Immature natural killer cell (primary cell): Measurements from ENCODE around the gene NDUFC2. TPM values are rescaled to one million over a fixed set of nuclear protein-coding genes. Genes with fewer than 3 reads are reported as not detected.

Experiments used
- DNase-seq, 3 donors: peaks; one replicate each; pipeline ENCODE4 v3.0.0; 2022; ENCODE audit warnings: mixed read lengths in 1 of 3
- H3K27ac Mint-ChIP-seq, 6 donors: one replicate each; pipeline ENCODE4 v1.8.0; 2020; ENCODE audit warnings: mixed read lengths in 6 of 6, mild to moderate bottlenecking in 5 of 6, inconsistent platforms in 4 of 6, moderate library complexity in 3 of 6
- H3K27me3 Mint-ChIP-seq, 3 donors: one replicate each; pipeline ENCODE4 v1.8.0; 2020 to 2021; ENCODE audit warnings: low read depth in 3 of 3, mild to moderate bottlenecking in 3 of 3, mixed read lengths in 3 of 3, moderate library complexity in 3 of 3, inconsistent platforms in 1 of 3
- H3K36me3 Mint-ChIP-seq, 3 donors: one replicate each; pipeline ENCODE4 v1.8.0; 2020; ENCODE audit warnings: mixed read lengths in 3 of 3, inconsistent platforms in 2 of 3, mild to moderate bottlenecking in 2 of 3
- H3K4me1 Mint-ChIP-seq, 2 donors: one replicate each; pipeline ENCODE4 v1.8.0; 2020; ENCODE audit warnings: inconsistent platforms in 2 of 2, mild to moderate bottlenecking in 2 of 2, mixed read lengths in 2 of 2, moderate library complexity in 1 of 2
- H3K4me3 Mint-ChIP-seq, 5 donors: one replicate each; pipeline ENCODE4 v1.8.0; 2020; ENCODE audit warnings: mild to moderate bottlenecking in 5 of 5, mixed read lengths in 5 of 5, inconsistent platforms in 3 of 5, moderate library complexity in 3 of 5
- H3K9me3 Mint-ChIP-seq, 6 donors: one replicate each; pipeline ENCODE4 v1.8.0; 2020; ENCODE audit warnings: mild to moderate bottlenecking in 6 of 6, mixed read lengths in 6 of 6, inconsistent platforms in 4 of 6, moderate library complexity in 3 of 6
- polyA plus RNA-seq, 3 donors: library from polyadenylated mRNA; unstranded; fragments of 300-500 nt; fragmentation: Illumina TruSeq; gene quantifications; one replicate each; pipeline ENCODE4 v1.2.3, GENCODE V29; 2021

Gene NDUFC2
- polyA plus RNA-seq, 3 donors from 2014 or later, result 172 to 320 (median 243) TPM

GRCh38 chr11:78025378-78025777, 54.3 kb downstream of the NDUFC2 start:
- Mint-ChIP-seq H3K27me3 (peaks cover 3 to 9% (median 4%) of the 10 kb centered on the region in 3 donors), H3K4me1 (peaks cover 0 to 1% of the 10 kb centered on the region in 2 donors), H3K36me3 (no peaks in the 10 kb centered on the region), H3K27ac (no peak overlapping the region), H3K4me3 (no peak overlapping the region), H3K9me3 (no peaks in the 10 kb centered on the region)
- no peak for DNase-seq

GRCh38 chr11:78023426-78023825, 56.2 kb downstream of the NDUFC2 start:
- Mint-ChIP-seq H3K27me3 (peaks cover 2 to 9% (median 4%) of the 10 kb centered on the region in 3 donors), H3K4me3 (no peak overlapping the region), H3K9me3 (no peaks in the 10 kb centered on the region), H3K36me3 (no peaks in the 10 kb centered on the region), H3K4me1 (peaks cover 0 to 1% of the 10 kb centered on the region in 2 donors), H3K27ac (no peak overlapping the region)
- no peak for DNase-seq

DNA sequence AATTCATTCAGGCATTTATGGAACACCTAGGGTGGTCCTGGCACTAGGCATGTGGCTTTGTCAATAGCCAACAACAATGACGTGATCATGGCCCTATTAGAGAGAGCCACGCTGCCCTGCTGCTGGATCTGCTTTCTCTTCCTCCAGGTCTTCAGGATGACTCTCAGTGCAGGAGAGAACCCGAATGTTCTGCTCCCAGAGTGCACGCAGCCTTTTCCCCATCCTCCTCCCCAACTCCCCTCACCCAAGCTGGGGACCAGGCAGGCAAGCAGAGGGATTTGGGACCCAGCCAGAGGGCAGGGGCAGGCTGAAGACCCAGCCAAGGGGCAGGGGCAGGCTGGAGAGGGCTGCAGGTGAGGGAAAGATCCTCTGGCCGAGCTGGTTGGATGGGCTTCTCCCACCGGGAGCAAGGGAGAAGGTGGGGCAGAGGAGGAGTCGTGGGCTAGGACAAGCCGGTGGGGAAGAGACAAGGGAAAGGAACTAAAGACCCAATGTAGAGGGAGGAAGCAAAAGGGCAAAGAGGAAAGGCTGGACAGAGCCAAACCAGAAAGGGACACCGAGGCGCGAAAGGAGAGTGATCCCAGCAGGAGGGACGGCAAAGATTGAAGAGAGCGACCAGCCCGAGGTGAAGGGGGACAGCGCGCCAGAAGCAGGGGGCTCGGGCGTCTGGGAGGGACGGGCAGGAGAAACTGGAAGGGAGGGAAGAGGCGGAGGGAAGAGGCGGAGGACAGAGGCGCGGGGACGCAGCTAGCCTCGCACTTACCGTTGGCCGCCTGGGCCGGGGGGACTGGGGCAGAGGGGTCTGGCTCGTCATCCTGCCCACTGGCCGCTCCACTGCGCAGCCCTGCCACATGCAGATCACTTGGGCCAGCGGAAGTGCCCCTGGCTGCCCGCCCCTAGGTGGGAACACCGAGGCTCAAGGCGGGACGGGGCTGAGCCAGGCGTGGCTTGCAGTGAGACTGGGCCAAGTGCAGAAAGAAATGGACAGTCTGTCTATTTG, 57.0 kb downstream of the NDUFC2 start, which contains the start of gene KCTD14:
Gene KCTD14, minus strand, starts transcription at position 880 of the 1,000 bp plus-strand sequence. Its CDS starts 27 bp downstream, at position 853.
- no peaks in the 10 kb centered on the region for H3K9me3 Mint-ChIP-seq
- peaks cover 2 to 9% (median 4%) of the 10 kb centered on the region in 3 donors for H3K27me3 Mint-ChIP-seq
- no peaks in the 10 kb centered on the region for H3K36me3 Mint-ChIP-seq
- H3K4me3 Mint-ChIP-seq, result peak within 1 kb of the TSS in 1 of 5 donors; percentile 48
- no peak for DNase-seq
- H3K4me1 Mint-ChIP-seq, result peaks cover 0 to 1% of the 10 kb centered on the region in 2 donors
- no peak within 1 kb of the TSS for H3K27ac Mint-ChIP-seq

DNA sequence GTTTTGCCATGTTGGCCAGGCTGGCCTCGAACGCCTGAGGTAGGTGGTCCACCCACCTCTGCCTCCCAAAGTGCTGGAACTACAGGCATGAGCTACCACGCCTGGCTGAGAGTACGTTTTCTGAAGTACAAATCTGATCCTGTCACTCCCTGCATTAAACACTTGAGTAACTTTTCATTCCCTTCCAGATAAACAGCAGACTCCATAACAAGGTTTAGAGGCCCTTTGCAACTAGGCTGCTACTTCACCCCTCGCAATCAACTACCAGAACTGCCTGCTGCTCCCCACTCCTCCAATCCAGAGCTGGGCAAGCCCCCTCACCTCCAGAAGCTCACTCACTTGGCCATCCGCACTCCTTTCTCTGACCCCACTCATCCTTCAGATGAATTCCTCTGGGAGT, 58.1 kb downstream of the NDUFC2 start:
- Mint-ChIP-seq H3K4me3 (no peak overlapping the region), H3K4me1 (peaks cover 0 to 1% of the 10 kb centered on the region in 2 donors), H3K27me3 (peaks cover 2 to 9% (median 4%) of the 10 kb centered on the region in 3 donors), H3K36me3 (no peaks in the 10 kb centered on the region), H3K27ac (no peak overlapping the region), H3K9me3 (no peaks in the 10 kb centered on the region)
- no peak for DNase-seq

GRCh38 chr11:78020246-78020645, 59.4 kb downstream of the NDUFC2 start:
- Mint-ChIP-seq H3K27me3 (peaks cover 2 to 9% (median 4%) of the 10 kb centered on the region in 3 donors), H3K4me1 (peaks cover 0 to 1% of the 10 kb centered on the region in 2 donors), H3K27ac (no peak overlapping the region), H3K4me3 (no peak overlapping the region), H3K9me3 (no peaks in the 10 kb centered on the region), H3K36me3 (no peaks in the 10 kb centered on the region)
- no peak for DNase-seq

DNA sequence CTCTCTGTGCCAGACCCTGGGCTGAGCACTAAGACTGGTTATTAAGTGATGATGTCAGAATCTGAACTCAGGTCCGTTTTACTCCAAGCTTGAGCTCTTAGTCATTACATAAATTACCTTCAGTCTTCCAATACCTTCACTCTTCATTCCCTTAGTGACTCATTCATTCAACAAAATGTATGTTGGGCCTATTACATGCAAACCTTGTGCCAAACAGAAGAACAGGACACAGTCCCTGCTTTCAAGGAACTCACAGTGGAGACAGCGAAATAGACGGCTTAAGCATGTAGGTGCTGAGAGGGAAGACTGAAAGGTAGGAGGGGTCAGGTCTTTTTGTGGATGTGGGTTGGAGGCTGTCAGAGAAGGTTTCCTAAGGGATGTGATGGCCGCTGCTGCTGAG, 59.9 kb downstream of the NDUFC2 start:
- peaks cover 2 to 9% (median 4%) of the 10 kb centered on the region in 3 donors for H3K27me3 Mint-ChIP-seq
- no peak overlapping the region for H3K4me3 Mint-ChIP-seq
- no peak for DNase-seq
- H3K4me1 Mint-ChIP-seq, result peaks cover 0 to 1% of the 10 kb centered on the region in 2 donors
- no peak overlapping the region for H3K27ac Mint-ChIP-seq
- H3K9me3 Mint-ChIP-seq, result no peaks in the 10 kb centered on the region
- no peaks in the 10 kb centered on the region for H3K36me3 Mint-ChIP-seq

Other genes starting within 250 kb of the NDUFC2 start
- gene INTS4, start 85.2 kb downstream of the NDUFC2 start, polyA plus RNA-seq, result 10 to 100 TPM; 27.1 to 57.8 (median 42.4) TPM
- under 1 TPM in 1 of 3 donors, not detected in 2; 0.82 TPM for gene KCTD14, start 56.6 kb downstream of the NDUFC2 start, polyA plus RNA-seq
- gene THRSP, start 16.0 kb downstream of the NDUFC2 start, polyA plus RNA-seq, result under 1 TPM in 1 of 3 donors, not detected in 2; 0.18 TPM
- 10 to 100 TPM; 38.7 to 55.3 (median 40.0) TPM for gene ALG8, start 59.8 kb upstream of the NDUFC2 start, polyA plus RNA-seq
- 1 to 10 TPM in 1 of 3 donors, under 1 TPM in 1, not detected in 1; 0.44 to 1.1 TPM for gene KCTD21, start 108.8 kb upstream of the NDUFC2 start, polyA plus RNA-seq
- under 1 TPM in 2 of 3 donors, not detected in 1; 0.20 to 0.27 TPM for gene USP35, start 109.1 kb upstream of the NDUFC2 start, polyA plus RNA-seq